Activated CD4-positive, alpha-beta T cell treated with anti-CD3 and anti-CD28 coated beads, Interleukin-2, amount 50 U/mL, for 4 hours (primary cell): ENCODE data around the gene CELA1.
"Not testable (repeated sequence)": the region's sequence is repeated elsewhere in the genome, so short reads cannot be mapped to it uniquely, and the experiment has no call there.

ENCODE experiments used
- DNase-seq, 2 experiments: peaks; one replicate each; pipeline ENCODE4 v3.0.0-alpha.2; 2020

CELA1 gene

DNA sequence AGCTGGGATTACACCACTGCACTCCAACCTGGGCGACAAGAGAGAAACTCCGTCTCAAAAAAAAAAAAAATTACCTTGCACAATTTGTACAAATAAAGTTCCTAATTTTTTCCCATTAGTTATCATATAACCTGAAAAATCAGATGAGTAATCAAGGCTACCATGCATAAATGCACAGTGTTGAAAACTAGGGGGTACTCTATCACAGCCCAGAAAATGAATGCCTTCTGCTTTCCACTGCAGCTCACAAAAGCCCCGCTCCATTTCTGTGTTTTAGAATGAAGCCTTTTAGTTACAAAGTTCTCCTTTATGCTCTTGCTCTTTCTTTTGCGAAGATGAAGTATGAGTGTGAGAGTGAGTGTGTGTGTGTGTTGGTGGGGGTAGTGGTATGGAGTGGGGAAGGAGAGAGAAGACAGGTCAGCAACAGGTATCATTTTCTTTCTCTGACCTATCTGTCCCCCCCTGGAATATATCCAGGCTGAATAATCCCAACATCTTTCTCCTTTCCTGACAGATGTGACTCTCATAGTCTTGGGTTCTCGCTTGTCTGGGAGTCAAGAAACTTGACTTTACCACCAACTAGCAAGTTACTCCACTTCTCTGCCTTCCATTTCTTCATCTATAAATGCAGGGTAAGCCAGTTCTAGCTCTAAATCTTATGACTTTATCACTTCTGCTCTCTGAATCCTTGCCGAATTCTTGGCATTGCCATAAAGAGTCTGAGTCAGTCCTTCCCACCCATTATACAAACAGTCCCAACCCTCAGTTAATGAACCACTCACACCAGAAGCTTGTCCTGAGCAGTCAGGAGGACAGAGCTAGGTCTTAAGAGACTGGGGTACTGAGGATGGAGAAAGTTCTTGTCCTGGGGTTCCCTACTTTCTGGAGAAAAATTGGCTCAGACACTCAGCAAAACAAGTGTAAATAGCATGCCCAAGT lies 38.6 kb downstream of the CELA1 start:
- DNase-seq = no peak

DNA sequence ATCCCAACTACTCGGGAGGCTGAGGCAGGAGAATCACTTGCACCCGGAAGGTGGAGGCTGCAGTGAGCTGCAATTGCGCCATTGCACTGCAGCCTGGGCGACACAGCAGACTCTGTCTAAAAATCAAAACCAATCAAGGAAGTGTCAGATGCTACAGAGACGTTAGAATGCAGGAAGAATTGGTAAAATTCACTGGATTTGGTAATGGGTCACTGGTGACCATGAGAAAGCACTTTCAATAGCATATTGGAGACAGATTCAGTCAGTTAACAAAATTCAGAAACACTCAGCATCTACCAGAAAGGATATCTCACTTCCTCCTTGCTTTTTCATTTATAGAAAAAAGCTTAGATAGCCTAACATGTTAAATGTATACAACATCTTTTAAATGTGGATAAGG lies 40.0 kb downstream of the CELA1 start:
- no peak for DNase-seq

DNA sequence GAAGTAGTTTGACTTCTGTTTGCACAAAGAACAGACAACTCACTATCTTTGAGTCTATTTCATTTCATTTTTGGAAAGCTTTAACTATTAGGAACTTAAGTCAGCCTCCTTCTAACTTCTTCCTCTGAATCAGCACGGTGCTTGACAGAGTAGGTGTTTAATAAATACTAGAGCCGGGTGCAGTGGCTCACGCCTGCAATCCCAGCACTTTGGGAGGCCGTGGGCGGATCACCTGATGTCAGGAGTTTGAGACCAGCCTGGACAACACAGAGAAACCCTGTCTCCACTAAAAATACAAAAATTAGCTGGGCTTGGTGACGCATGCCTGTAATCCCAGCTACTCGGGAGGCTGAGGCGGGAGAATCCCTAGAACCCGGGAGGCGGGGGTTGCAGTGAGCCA lies 45.7 kb downstream of the CELA1 start:
- not testable (repeated sequence) for DNase-seq

DNA sequence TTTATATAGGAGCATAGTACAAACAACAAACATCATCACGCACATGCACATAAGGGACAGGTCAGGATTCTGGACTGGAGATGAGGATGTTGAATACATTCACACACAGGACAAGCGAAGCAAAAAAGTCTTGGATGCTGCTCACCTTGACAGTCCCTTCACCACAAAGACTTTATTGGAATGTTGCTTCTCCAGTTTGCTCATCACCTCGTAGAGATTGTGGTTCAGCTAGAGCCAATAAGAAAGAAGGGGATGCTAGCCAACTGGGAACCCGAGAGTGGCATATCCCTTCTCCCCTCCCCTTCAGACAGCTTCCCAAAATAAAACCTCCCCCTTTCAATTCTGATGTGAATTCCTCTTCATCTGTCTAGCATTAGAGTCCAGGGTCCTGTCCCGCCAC lies 50.8 kb downstream of the CELA1 start:
- DNase-seq = no peak

DNA sequence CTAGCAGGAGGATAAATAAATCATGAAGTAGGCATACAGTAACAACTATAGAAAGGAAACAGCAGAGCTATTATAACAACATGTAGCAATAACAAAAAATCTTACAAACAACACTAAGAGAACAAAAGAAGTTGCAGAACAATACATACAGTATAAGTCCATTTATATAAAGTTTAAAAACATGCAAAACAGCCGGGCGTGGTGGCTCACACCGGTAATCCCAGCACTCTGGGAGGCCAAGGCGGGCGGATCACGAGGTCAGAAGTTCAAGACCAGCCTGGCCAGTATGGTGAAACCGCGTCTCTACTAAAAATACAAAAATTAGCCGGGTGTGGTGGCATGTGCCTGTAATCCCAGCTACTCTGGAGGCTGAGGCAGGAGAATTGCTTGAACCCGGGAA lies 52.4 kb downstream of the CELA1 start:
- not testable (repeated sequence) for DNase-seq

DNA sequence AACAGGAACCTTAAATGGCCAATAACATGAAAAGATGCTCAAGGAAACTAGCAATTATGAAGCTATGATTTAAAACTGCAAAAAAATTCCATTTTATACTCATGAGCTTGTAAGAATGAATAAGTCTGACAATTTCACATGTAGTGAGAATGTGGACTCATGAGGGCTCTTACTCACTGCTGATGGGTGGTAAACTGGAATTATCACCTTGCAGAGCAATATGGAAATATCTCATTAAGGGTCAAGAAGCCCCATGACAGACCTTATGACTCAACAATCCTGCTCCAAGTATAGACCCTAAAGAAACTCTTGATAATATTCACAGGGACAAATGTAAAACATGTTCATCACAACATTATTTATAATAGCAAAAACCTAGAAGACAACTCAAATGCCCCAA lies 52.8 kb downstream of the CELA1 start:
- no peak for DNase-seq

DNA sequence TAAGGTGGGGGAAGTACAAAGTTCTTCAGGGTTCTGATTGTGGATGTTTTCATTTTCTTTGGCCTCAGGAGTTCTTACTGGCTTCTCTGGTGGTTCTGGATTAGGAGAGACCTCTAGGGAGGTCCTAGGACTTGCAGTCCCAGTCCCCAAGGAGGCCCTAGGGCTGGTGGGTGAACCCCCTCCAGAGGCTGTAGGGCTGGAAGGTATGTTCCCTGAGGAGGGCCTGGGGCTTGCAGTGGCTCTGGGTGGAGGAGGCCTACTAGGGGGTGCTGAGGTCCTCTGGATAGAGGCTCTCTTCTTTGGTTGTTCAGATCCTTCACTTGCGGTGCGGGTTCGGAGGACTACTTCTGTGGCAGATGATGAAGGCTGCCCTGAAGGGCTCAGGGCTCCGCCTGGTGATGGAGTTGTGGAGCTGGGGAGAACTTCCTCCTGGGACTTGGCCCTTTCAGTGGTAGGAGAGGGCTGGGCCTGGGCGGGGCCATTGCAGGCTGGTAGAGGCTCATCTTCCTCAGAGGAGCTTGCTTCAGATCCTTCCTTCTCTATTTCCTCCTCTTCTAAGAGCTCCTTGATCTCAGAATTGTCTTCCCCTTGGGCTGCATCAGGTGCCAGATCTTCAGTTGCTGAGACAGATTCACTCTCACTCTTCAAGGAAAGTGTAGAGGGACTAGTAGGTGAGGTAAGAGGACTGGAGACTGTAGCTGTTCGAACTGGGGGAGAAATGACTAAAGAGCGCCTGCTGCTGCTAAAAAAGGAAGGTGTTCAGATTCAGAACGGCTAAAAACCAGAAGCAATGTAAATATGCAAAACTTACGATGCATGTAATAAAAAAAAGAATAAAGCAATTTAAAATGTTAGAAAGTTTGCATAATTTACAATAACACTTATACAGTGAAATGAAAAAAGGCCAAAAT lies 54.6 kb downstream of the CELA1 start:
- not testable (repeated sequence) for DNase-seq

DNA sequence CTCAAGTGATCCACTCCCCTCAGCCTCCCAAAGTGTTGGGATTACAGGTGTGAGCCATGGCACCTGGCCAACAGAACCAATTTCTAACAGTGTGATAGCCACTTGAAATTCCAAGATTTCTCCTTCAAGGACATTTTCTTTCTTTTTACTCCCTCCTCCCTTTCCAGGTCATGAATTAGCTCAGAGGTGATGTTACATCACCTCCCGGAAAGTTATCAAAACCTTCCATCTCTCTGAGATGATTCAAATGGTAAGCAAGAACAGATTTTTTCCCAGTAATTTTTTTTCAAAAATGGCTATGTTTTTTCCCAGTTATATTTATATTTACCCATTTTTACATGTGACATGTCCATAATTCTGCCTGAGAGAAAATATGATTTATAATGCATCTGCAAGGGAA lies 60.6 kb downstream of the CELA1 start:
- DNase-seq = no peak

DNA sequence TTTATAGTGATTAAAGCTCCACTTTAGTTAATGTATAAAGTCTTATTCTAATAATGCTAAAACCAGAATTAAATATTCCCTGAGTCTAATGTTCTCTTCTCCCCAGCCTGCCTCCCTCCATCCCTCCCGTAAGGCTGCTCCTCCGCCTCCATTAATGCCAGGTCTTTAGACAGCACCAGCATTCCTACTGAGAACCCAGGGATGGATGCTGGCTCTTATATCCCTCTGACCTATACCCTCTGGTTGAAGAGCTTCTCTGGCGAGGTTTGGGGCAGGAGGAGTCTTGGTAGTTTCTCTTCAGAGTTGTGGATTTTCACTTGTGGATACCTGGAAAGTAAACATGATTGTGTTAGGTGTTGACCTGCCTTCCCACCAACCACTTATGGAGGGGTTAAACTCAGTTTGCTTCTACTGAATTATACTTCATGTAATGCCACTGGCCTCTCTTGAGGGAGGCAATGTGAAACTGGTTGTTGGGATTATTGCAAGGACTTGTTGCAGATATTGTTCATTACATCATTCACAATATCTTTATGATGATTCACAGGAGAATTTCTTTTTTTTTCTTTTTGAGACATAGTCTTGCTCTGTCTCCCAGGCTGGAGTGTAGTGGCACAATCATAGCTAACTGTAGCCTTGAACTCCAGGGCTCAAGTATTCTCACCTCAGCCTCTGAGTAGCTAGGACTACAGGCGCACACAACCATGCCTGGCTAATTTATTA lies 65.1 kb downstream of the CELA1 start:
- DNase-seq = no peak
